Loucy (cell line): ENCODE data around the gene INSRR.

Experiments
- EZH2phosphoT487 ChIP-seq: fragments of 200-600 bp; IDR thresholded peaks from 2 replicates; pipeline ENCODE4 v1.6.1; 2018; ENCODE audit warnings: antibody characterized with exemption, mild to moderate bottlenecking, moderate library complexity, borderline replicate concordance
- TF ChIP-seq, protein P1 (sequence below): fragments of 200-600 bp; sonication (generic); conservative IDR thresholded peaks from 2 replicates; pipeline ENCODE4 v1.5.1; 2014; ENCODE audit warnings: mild to moderate bottlenecking, antibody characterized with exemption, low read length

DNA sequence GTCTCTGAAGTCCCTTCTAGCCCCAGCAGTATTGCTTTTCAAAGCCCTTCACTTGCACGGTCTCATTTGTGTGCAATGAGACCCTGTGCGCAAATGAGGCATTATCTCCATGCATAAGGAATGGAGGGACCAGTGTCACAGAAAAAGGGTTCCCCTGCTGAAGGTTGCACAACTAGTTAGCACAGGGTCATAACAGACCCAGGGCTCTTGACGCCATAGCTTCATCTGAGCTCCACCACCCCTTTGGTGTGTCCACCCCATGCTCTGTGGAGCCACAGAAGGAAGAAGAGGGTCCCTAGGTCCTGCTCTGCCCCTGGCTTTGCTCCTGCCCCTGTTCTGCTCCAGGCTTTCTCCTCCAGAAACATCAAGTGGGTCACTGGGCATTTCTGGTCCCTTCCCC is 54.9 kb downstream of the INSRR start:
- TF ChIP-seq, protein P1, sequence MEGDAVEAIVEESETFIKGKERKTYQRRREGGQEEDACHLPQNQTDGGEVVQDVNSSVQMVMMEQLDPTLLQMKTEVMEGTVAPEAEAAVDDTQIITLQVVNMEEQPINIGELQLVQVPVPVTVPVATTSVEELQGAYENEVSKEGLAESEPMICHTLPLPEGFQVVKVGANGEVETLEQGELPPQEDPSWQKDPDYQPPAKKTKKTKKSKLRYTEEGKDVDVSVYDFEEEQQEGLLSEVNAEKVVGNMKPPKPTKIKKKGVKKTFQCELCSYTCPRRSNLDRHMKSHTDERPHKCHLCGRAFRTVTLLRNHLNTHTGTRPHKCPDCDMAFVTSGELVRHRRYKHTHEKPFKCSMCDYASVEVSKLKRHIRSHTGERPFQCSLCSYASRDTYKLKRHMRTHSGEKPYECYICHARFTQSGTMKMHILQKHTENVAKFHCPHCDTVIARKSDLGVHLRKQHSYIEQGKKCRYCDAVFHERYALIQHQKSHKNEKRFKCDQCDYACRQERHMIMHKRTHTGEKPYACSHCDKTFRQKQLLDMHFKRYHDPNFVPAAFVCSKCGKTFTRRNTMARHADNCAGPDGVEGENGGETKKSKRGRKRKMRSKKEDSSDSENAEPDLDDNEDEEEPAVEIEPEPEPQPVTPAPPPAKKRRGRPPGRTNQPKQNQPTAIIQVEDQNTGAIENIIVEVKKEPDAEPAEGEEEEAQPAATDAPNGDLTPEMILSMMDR = no peak
- no peak for TF ChIP-seq EZH2phosphoT487
